ENCODE results near the gene DOP1A. TPM values are rescaled to one million over a fixed set of nuclear protein-coding genes. Genes with fewer than 3 reads are reported as not detected.

The DOP1A gene, protein sequence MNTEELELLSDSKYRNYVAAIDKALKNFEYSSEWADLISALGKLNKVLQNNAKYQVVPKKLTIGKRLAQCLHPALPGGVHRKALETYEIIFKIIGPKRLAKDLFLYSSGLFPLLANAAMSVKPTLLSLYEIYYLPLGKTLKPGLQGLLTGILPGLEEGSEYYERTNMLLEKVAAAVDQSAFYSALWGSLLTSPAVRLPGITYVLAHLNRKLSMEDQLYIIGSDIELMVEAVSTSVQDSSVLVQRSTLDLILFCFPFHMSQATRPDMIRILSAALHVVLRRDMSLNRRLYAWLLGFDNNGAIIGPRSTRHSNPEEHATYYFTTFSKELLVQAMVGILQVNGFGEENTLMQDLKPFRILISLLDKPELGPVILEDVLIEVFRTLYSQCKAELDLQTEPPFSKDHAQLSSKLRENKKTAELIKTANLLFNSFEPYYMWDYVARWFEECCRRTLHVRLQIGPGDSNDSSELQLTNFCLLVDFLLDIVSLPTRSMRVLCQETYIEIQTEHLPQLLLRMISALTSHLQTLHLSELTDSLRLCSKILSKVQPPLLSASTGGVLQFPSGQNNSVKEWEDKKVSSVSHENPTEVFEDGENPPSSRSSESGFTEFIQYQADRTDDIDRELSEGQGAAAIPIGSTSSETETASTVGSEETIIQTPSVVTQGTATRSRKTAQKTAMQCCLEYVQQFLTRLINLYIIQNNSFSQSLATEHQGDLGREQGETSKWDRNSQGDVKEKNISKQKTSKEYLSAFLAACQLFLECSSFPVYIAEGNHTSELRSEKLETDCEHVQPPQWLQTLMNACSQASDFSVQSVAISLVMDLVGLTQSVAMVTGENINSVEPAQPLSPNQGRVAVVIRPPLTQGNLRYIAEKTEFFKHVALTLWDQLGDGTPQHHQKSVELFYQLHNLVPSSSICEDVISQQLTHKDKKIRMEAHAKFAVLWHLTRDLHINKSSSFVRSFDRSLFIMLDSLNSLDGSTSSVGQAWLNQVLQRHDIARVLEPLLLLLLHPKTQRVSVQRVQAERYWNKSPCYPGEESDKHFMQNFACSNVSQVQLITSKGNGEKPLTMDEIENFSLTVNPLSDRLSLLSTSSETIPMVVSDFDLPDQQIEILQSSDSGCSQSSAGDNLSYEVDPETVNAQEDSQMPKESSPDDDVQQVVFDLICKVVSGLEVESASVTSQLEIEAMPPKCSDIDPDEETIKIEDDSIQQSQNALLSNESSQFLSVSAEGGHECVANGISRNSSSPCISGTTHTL (N-terminal part only)
- 31.6 and 38.3 TPM in 2 replicates for total RNA-seq
- 5.6 TPM for polyA plus RNA-seq (2012)

DNA sequence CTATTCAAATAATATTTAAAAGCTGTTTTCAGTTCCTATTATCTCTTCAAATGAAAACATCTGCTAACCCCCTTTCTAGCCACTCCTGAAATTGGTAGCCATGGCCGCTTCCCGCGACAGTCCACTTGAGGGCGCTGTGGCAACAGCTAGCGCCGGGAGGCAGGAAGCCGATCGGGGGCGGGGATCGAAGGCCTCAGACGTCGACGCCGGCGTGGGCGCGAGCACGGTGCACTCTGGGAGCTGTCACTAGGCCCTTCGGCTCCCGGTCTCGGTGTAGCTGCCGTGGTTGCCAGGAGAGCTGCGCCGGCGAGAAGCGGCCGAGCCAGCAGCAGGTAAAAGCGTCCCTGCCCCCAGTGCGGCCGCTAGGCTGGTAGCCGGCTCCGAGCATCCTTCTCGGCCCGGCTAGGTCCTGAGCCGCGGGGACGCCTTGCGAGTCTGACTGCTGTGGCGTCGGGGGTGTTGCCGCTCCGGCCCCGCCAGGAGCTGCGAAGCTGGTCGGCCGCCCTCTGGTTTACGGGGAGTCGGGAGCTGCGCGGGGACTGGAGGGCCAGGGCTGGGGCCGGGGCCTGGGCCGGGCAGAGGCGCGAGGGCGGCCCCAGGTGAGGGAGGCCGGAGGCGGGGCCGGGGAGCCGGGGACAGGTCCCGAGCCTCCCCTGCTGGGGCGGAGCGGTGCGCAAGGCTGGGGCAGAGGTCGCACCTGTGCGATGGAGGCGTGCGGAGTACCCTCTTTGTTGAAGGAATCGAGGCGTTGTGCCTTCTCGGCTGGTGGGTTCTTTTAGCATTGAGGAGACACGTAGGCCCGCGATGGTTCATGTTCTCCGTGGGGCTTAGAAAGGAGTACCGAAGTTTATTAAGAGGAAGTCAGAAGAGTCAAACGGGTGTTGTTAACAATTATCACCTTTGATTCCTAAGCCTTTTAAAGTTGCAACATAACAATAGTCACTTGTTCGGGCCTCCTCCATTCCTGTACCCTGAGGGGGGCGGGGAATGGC lies at the start of gene DOP1A:
Gene DOP1A, plus strand, starts transcription at position 224 of the 992 bp plus-strand sequence. CDS start 29,307 bp downstream, outside the sequence.
- peak; percentile 95 for DNase-seq (ENCODE audit: low read depth)

DNA sequence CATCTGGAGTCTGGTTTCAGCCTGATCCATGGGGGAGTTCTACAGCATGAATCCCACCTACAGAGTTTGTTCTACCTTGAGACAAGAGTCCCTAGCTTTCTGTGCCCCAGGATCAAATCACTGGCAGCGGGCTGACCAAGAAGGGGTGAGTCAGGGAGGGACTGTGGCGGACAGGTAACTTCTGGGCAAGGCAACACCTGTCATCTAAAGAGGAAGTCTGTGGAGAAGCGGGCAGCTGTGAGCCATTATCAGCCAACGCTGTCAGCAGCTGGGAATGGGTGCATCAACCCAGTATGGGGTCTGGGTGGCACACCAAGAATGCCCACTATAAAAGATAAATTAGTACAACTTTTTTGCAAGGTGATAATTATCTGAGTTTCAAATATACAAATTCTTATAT lies 47.7 kb upstream of the DOP1A start:
- DNase-seq (ENCODE audit: low read depth): peak; percentile 78

- no peak for DNase-seq (ENCODE audit: low read depth)
Measured at GRCh38 chr6:83031689-83032088, 35.8 kb upstream of the DOP1A start.

- DNase-seq (ENCODE audit: low read depth): no peak
Measured at GRCh38 chr6:83038246-83038645, 29.2 kb upstream of the DOP1A start.

- no peak for DNase-seq (ENCODE audit: low read depth)
Measured at GRCh38 chr6:83042467-83043053, 24.9 kb upstream of the DOP1A start.

GRCh38 chr6:83044091-83044768 lies 23.2 kb upstream of the DOP1A start:
- no peak for DNase-seq (ENCODE audit: low read depth)

GRCh38 chr6:83047065-83047754 lies 20.3 kb upstream of the DOP1A start:
- no peak for DNase-seq (ENCODE audit: low read depth)

DNA sequence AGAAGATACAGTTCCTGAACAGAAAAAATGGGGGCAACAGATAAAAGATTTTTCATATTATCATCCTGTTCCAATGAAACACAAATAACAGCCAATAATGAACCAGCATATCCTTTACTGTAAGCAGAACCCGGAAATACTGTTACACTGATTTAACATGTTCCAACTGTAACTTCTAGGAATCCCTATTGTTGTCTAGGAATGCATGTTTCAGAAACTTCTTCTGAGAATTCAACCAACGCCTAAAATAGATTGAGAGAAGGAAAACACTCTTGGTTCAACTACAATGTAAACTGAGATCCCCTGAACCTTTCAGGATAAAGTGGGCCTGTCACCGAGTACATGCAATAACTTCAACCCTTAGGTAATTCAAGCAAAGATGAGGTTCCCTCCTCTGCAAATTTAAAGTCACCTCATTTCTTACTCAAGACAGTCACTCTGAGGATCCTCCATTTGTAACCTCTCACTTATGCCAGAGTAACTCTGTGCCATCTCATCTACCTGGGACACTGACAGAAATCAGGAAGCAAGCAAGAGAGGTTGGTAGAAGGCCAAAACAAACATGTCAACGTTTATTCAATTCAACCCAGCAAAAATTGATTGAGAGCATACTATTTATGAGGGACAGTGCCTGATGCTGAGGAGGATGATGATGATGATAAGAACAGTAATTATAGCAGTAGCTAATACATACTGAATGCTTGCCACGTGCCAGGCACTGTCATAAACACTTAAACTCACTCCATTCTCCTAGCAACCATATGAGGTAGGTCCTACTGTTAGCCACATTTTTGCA lies 15.9 kb upstream of the DOP1A start:
- no peak for DNase-seq (ENCODE audit: low read depth)

- no peak for DNase-seq (ENCODE audit: low read depth)
Measured at GRCh38 chr6:83053678-83054077, 13.8 kb upstream of the DOP1A start.

- DNase-seq (ENCODE audit: low read depth): peak; percentile 66
Measured at GRCh38 chr6:83055366-83055964, 12.0 kb upstream of the DOP1A start.

GRCh38 chr6:83057705-83058321 lies 9.7 kb upstream of the DOP1A start:
- DNase-seq (ENCODE audit: low read depth): peak; percentile 67

GRCh38 chr6:83061190-83061589 lies 6.3 kb upstream of the DOP1A start:
- no peak for DNase-seq (ENCODE audit: low read depth)

DNA sequence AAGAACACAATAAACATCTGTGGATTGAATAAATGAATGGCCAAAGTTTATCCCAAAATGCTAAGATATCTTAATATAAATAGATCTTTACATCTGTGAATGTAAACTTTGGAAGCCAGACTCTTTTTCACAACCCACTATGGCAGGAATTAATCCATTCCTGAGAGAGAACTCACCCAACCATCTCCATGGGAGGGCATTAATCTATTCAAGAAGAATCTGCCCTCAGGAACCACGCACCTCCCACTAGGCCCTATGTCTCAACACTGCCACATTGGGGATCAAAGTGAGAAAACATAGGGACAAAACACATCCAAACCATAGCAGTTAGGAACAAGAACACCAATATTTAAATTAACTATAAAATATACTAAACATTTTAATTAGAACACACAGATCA lies 5.2 kb upstream of the DOP1A start:
- no peak for DNase-seq (ENCODE audit: low read depth)

GRCh38 chr6:83065511-83066192 lies 1.8 kb upstream of the DOP1A start, which contains the start of gene UBE3D:
TSS of gene UBE3D (minus strand) at chr6:83065841. CDS start at chr6:83065718, 123 bp downstream.
- DNase-seq (ENCODE audit: low read depth): peak; percentile 90

GRCh38 chr6:83068616-83069015 lies 1.1 kb downstream of the DOP1A start:
- no peak for DNase-seq (ENCODE audit: low read depth)

DNA sequence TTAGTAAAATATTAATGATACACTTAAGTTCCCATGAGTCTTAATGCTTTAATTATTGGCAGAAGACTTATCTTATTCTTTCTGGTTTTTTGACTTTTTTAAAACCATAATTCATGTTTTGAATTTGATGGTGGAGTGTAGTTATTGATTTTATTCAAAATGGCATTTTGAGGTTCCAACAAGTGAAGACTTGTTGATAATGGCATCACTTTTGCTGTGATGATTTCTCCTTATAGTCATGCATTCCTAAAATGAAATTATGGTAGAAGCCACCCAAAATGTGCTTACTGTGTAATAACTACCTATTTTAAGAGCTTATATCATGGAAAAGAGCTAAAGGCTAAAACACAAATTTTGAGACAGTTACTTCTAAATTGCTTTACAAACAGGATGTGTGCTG lies 2.2 kb downstream of the DOP1A start:
- no peak for DNase-seq (ENCODE audit: low read depth)
